ENCODE data around the gene PCP2. TPM values are rescaled to one million over a fixed set of nuclear protein-coding genes. Genes with fewer than 3 reads are reported as not detected.

Gene PCP2
- total and polyA plus RNA-seq, 9 donors, result 0.38 to 0.50 (median 0.40) TPM; not detected in 6

DNA sequence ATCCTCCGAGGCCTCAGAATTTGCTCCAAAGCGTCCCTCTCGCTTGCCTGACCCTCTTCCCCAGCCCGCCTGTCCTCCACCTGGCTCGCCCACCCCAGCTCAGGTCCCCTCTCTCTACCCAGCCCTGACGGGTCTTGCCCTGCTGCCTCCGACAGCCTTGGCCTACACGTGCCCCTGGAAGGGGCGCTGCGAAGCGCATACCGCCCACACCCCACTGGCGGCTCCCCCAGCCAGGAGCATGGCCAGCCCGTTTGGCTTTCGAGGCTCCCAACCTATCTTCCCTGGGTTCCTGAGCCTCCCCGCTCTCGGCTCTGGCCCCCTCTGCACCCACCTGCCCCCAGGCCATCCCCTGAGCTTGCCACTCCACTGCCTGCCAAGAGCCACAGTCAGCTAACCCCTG lies 8.7 kb downstream of the PCP2 start:
- no peak overlapping the region for H3K27ac ChIP-seq
- 79 to 82% (median 81%) methylated on average over 16 to 17 of the region's 17 CpGs for WGBS, 3 donors
- H3K27me3 ChIP-seq, result no peaks in the 10 kb centered on the region
- intact Hi-C loops (cut with DNase I), result no loop called here
- H3K36me3 ChIP-seq, result no peaks in the 10 kb centered on the region
- H3K4me3 ChIP-seq, result no peak overlapping the region
- DNase-seq, result no peak
- H3K9me3 ChIP-seq, result no peaks in the 10 kb centered on the region
- TF ChIP-seq EP300 (IDR thresholded peaks at IDR 0.05), result no peak
- TF ChIP-seq POLR2A (IDR thresholded peaks at IDR 0.05), result no peak
- TF ChIP-seq, protein P1, sequence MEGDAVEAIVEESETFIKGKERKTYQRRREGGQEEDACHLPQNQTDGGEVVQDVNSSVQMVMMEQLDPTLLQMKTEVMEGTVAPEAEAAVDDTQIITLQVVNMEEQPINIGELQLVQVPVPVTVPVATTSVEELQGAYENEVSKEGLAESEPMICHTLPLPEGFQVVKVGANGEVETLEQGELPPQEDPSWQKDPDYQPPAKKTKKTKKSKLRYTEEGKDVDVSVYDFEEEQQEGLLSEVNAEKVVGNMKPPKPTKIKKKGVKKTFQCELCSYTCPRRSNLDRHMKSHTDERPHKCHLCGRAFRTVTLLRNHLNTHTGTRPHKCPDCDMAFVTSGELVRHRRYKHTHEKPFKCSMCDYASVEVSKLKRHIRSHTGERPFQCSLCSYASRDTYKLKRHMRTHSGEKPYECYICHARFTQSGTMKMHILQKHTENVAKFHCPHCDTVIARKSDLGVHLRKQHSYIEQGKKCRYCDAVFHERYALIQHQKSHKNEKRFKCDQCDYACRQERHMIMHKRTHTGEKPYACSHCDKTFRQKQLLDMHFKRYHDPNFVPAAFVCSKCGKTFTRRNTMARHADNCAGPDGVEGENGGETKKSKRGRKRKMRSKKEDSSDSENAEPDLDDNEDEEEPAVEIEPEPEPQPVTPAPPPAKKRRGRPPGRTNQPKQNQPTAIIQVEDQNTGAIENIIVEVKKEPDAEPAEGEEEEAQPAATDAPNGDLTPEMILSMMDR (IDR thresholded peaks at IDR 0.05), result no peak
- peaks cover 7% of the 10 kb centered on the region for H3K4me1 ChIP-seq (ENCODE audit: insufficient read depth)

DNA sequence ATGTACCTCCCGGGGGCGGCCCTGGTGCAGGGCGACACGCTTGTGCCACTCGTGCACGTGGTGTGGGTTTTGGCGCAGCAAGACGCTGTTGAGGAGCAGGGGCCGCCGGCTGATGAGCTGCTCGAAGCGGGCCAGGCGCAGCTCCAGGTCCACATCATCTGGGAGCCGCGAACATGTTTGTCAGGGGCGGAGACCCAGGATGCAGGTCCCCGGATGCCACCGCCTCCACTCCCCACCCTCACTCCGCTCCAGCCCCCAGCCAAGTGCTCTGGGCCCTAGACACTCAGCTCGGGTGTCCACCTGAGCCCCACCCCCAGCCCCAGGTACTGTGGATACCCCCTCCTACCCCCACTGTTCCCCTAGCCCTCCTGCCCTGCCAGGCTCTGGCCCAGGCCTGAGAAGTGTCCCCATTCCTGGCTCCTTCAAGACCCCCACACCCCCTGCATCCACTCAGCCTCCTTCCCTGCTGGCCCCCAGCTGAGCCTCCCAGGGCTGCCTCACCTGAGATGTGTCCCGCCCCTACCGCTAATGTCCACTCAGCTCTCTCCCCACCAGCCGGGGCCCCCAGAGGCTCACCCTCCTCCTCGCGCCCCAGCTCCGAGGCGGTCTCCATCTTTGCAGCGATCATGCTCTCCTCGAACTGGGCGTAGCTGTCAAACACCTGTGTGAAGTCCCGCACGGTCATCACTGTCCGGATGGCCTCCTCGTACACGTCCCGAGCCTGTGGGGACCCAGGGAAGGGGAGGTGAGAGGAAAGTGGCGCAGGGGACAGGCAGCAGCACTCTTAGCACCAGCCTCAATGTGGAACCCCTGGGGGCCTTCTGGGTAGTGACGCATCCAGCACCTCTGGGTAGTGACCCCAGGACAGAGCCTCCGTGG lies 9.6 kb downstream of the PCP2 start:
- no peak for DNase-seq
- H3K36me3 ChIP-seq, result no peaks in the 10 kb centered on the region
- peaks cover 7% of the 10 kb centered on the region for H3K4me1 ChIP-seq (ENCODE audit: insufficient read depth)
- TF ChIP-seq POLR2A (IDR thresholded peaks at IDR 0.05) (no peak), EP300 (IDR thresholded peaks at IDR 0.05) (no peak)
- TF ChIP-seq, protein P1 (IDR thresholded peaks at IDR 0.05), result no peak
- no peak overlapping the region for H3K27ac ChIP-seq
- H3K9me3 ChIP-seq, result no peaks in the 10 kb centered on the region
- WGBS, 3 donors, result 89 to 91% (median 89%) methylated on average over 39 of the region's 39 CpGs
- H3K4me3 ChIP-seq, result no peak overlapping the region
- H3K27me3 ChIP-seq, result no peaks in the 10 kb centered on the region
- intact Hi-C loops (cut with DNase I), result no loop called here

DNA sequence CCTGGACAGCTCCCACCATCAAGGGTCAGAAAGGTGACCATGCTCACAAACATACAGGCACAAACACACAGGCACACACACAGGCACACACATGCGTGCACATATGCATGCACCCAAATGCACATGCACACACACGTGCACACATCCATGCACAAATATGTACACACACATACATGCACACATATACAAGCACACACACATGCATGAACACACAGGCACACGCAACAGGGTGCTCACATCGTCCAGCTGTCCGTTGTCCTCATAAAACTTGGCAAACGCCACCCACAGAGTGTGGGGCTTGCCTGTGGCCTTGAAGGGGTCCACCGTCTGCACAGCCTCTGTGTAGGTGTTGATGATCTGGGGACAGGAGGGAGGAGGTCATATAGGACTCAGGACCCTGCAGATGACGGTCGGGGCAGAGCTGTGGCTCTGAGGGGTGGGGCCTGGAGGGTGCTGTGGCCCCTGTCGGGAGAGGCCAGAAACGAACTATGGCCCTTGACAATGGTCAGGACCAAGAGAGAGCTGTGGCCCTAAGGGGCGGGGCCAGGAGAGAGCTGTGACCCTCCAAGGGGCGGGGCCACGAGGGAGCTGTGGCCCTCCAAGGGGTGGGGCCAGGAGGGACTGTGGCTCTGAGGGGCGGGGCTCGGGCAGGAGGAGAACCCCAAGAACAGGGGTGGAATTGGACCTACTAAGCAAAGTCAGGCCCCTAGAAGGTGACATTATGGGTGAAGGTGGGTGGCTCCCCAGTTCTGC lies 10.4 kb downstream of the PCP2 start:
- intact Hi-C loops (cut with DNase I), result no loop called here
- Histone ChIP-seq H3K27ac (no peak overlapping the region), H3K4me1 (ENCODE audit: insufficient read depth) (peaks cover 3% of the 10 kb centered on the region), H3K27me3 (no peaks in the 10 kb centered on the region), H3K36me3 (no peaks in the 10 kb centered on the region), H3K4me3 (no peak overlapping the region), H3K9me3 (no peaks in the 10 kb centered on the region)
- no peak for DNase-seq
- 76 to 84% (median 76%) methylated on average over 16 of the region's 16 CpGs for WGBS, 3 donors
- TF ChIP-seq, protein P1 (IDR thresholded peaks at IDR 0.05), result no peak
- TF ChIP-seq EP300 (IDR thresholded peaks at IDR 0.05) (no peak), POLR2A (IDR thresholded peaks at IDR 0.05) (no peak)

DNA sequence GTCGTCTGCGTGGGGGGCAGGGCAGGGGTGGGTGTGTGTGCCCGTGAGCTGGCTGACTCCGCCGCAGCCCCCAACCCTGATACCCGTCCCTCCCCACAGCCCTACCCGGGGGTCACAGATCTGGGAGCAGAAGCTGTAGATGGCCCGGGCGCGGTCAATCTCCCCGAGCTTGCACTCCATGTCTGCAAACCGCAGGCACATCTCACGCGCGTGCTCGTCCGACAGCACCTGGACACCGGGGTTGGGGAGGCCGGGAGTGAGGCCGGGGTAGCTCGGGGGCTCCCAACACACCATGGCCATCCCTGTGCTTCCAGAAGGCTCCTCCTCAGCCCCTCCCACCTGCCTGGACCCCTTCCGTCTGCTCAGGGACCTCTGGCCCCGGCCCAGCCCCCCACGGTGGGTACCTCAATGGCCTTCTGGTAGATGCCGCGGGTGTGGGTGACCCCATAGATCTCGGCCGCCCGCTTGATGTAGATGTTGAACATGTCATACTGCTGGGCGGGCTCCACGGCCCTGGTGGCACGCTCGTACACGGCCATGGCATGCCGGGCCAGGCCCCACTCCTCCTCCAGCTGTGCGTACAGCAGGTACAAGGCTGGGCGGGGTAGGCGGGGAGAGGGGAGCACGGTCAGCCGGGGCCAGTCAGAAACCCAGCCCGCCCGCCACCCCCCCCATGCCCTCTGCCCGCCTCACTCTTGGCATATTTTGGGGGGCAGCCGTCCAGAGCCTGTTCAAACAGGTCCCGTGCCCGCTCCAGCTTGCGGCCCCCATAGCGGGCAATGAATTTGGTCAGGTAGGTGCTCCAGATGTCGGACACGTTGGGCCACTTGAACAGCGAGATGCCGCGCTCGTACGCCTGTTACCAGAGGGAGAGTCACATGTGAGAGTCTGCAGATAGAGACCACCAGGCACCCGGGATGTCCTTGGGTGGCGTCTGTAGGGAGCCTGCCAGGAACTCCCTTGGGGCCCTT lies 12.8 kb downstream of the PCP2 start:
- H3K36me3 ChIP-seq, result no peaks in the 10 kb centered on the region
- TF ChIP-seq EP300 (IDR thresholded peaks at IDR 0.05) (no peak), POLR2A (IDR thresholded peaks at IDR 0.05) (no peak)
- TF ChIP-seq, protein P1 (IDR thresholded peaks at IDR 0.05), result no peak
- no peaks in the 10 kb centered on the region for H3K27me3 ChIP-seq
- H3K9me3 ChIP-seq, result no peaks in the 10 kb centered on the region
- no peak for DNase-seq
- 90 to 91% (median 90%) methylated on average over 50 to 57 of the region's 57 CpGs for WGBS, 3 donors
- intact Hi-C loops (cut with DNase I), result no loop called here
- no peak overlapping the region for H3K27ac ChIP-seq
- H3K4me3 ChIP-seq, result no peak overlapping the region
- no peaks in the 10 kb centered on the region for H3K4me1 ChIP-seq (ENCODE audit: insufficient read depth)
